Hepatocyte (in vitro differentiated cells): Measurements from ENCODE around the gene PRKAG2. TPM values are rescaled to one million over a fixed set of nuclear protein-coding genes. Genes with fewer than 3 reads are reported as not detected.

ENCODE experiments used
- DNase-seq: peaks from one replicate; pipeline ENCODE4 v3.0.0-alpha.2; 2016; ENCODE audit warnings: low spot score
- H2AFZ ChIP-seq: fragments of 200-600 bp; sonication (generic); 2 replicates; pipeline ENCODE4 v1.6.0; 2016; ENCODE audit warnings: antibody characterized with exemption, mild to moderate bottlenecking
- H3K27ac ChIP-seq: fragments of 200-600 bp; sonication (generic); 2 replicates; pipeline ENCODE4 v1.5.1; 2016; ENCODE audit warnings: mild to moderate bottlenecking
- H3K27me3 ChIP-seq: fragments of 200-600 bp; sonication (generic); 2 replicates; pipeline ENCODE4 v1.6.1; 2016
- H3K36me3 ChIP-seq: fragments of 200-600 bp; sonication (generic); replicated peaks from 2 replicates; pipeline ENCODE4 v1.5.1; 2016; ENCODE audit warnings: low read depth; ENCODE audit not compliant: insufficient read depth
- H3K4me1 ChIP-seq: fragments of 200-600 bp; sonication (generic); 2 replicates; pipeline ENCODE4 v1.5.1; 2016; ENCODE audit warnings: mild to moderate bottlenecking, moderate library complexity; ENCODE audit not compliant: insufficient read depth
- H3K4me2 ChIP-seq: fragments of 200-600 bp; sonication (generic); 2 replicates; pipeline ENCODE4 v1.6.0; 2016
- H3K4me3 ChIP-seq: fragments of 200-600 bp; sonication (generic); 2 replicates; pipeline ENCODE4 v1.5.1; 2016; ENCODE audit warnings: mild to moderate bottlenecking
- H3K79me2 ChIP-seq: fragments of 200-600 bp; sonication (generic); 2 replicates; pipeline ENCODE4 v1.6.0; 2017; ENCODE audit warnings: mild to moderate bottlenecking
- H3K9me2 ChIP-seq: fragments of 200-600 bp; sonication (generic); replicated peaks from 2 replicates; pipeline ENCODE4 v1.6.0; 2017; ENCODE audit warnings: mild to moderate bottlenecking; ENCODE audit not compliant: insufficient read depth
- H3K9me3 ChIP-seq: fragments of 200-600 bp; sonication (generic); 2 replicates; pipeline ENCODE4 v1.5.1; 2016; ENCODE audit warnings: low read depth, mild to moderate bottlenecking
- H4K20me1 ChIP-seq: fragments of 200-600 bp; sonication (generic); 2 replicates; pipeline ENCODE4 v1.6.0; 2016; ENCODE audit warnings: mild to moderate bottlenecking; ENCODE audit not compliant: insufficient read depth, poor library complexity, severe bottlenecking
- EZH2 ChIP-seq: fragments of 200-600 bp; sonication (generic); IDR thresholded peaks from 2 replicates; pipeline ENCODE4 v1.6.1; 2016; ENCODE audit warnings: antibody characterized with exemption, mild to moderate bottlenecking, borderline replicate concordance
- EZH2phosphoT487 ChIP-seq: fragments of 200-600 bp; sonication (generic); IDR thresholded peaks from one replicate; pipeline ENCODE4 v1.6.1; 2018; ENCODE audit warnings: antibody characterized with exemption, mild to moderate bottlenecking, low read depth, moderate library complexity; ENCODE audit not compliant: unreplicated experiment, severe bottlenecking
- WGBS: methylation state at CpG from one replicate; pipeline ENCODE4 v1.1.6; 2016; ENCODE audit warnings: low lambda C conversion rate; ENCODE audit errors: missing lambda C conversion rate; 5-methylcytosine and 5-hydroxymethylcytosine counted together
- polyA plus RNA-seq: library from polyadenylated mRNA; unstranded; fragments of >200 nt; fragmentation: Nextera tagmentation; extraction: Ambion mirVana; gene quantifications from 2 replicates; pipeline ENCODE4 v1.2.1, GENCODE V29; 2016
- total RNA-seq: library from RNA; depleted of rRNA; stranded (reverse); fragments of >200 nt; gene quantifications from 2 replicates; pipeline ENCODE4 v1.2.3, GENCODE V29; 2014
- TF ChIP-seq, protein P1 (sequence below): fragments of 200-600 bp; sonication (generic); IDR thresholded peaks from 2 replicates; pipeline ENCODE4 v1.5.1; 2016; ENCODE audit warnings: antibody characterized with exemption, mild to moderate bottlenecking; ENCODE audit not compliant: poor library complexity

The PRKAG2 gene
- total and polyA plus RNA-seq, 2 experiments from 2014 or later, result 17.8 to 23.4 TPM

DNA sequence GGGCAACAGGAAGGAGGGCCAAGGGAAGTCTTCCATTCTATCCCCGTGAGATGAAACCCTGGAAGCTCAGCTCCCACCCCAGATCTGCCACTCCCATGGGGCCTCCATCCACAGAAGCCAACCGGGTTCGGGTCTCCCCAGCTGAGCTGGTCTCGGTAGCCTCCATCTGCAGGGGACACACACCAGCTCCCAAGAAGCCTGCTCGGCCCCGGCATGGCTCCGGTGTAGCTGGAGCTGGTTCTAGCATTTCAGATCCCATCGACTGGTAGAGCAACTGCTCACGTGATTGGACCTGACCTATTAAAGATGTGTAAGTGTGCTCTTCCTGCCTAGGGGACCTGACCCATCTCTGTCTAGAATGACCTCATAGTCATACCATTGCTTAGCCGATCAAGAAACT lies 138.0 kb downstream of the PRKAG2 start:
- Histone ChIP-seq H3K9me3 (no peaks in the 10 kb centered on the region), H3K79me2 (no peaks in the 10 kb centered on the region), H3K4me3 (no peak overlapping the region), H3K9me2 (no peaks in the 10 kb centered on the region), H3K4me2 (no peak overlapping the region), H3K27ac (no peak overlapping the region), H4K20me1 (no peaks in the 10 kb centered on the region), H3K36me3 (no peaks in the 10 kb centered on the region), H3K4me1 (peaks cover 12% of the 10 kb centered on the region), H2AFZ (no peak overlapping the region), H3K27me3 (no peaks in the 10 kb centered on the region)
- WGBS, result 96% methylated on average over 10 of the region's 10 CpGs
- DNase-seq, result no peak
- TF ChIP-seq, protein P1, sequence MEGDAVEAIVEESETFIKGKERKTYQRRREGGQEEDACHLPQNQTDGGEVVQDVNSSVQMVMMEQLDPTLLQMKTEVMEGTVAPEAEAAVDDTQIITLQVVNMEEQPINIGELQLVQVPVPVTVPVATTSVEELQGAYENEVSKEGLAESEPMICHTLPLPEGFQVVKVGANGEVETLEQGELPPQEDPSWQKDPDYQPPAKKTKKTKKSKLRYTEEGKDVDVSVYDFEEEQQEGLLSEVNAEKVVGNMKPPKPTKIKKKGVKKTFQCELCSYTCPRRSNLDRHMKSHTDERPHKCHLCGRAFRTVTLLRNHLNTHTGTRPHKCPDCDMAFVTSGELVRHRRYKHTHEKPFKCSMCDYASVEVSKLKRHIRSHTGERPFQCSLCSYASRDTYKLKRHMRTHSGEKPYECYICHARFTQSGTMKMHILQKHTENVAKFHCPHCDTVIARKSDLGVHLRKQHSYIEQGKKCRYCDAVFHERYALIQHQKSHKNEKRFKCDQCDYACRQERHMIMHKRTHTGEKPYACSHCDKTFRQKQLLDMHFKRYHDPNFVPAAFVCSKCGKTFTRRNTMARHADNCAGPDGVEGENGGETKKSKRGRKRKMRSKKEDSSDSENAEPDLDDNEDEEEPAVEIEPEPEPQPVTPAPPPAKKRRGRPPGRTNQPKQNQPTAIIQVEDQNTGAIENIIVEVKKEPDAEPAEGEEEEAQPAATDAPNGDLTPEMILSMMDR, result no peak
- TF ChIP-seq EZH2phosphoT487 (no peak), EZH2 (no peak)

DNA sequence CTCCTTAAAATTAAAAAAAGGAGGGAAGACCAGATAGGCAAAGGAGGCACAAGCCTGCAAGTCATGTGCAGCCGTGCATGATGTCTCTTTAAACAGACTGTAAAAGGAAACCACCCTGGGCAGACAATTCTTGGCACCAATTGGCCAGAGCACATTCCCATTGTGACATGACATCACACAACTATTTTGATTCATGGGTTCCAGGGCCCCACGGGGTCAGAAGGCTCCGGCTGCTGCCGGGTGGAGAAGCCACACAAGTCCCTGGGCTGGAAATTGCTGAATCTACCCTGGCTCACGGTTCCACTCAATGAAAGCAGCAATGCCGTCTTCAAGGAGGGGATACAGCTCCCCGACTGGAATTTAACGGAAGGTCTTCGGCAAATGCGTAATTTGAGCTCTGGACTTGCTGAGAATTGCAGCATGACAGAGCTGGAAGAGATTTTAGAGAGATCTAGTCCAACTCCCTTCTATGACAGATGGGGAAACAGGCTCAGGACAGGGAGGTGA lies 140.5 kb downstream of the PRKAG2 start:
- TF ChIP-seq EZH2, result no peak
- TF ChIP-seq, protein P1, result no peak
- TF ChIP-seq EZH2phosphoT487, result no peak
- DNase-seq, result peak; percentile 82
- no peak overlapping the region for H3K4me3 ChIP-seq
- H3K27me3 ChIP-seq, result no peaks in the 10 kb centered on the region
- 21% methylated on average over 10 of the region's 10 CpGs for WGBS
- peak overlapping the region; percentile 60 for H3K4me2 ChIP-seq
- H2AFZ ChIP-seq, result no peak overlapping the region
- H3K79me2 ChIP-seq, result no peaks in the 10 kb centered on the region
- H4K20me1 ChIP-seq, result no peaks in the 10 kb centered on the region
- H3K36me3 ChIP-seq, result no peaks in the 10 kb centered on the region
- H3K27ac ChIP-seq, result peak overlapping the region; percentile 29
- no peaks in the 10 kb centered on the region for H3K9me3 ChIP-seq
- no peaks in the 10 kb centered on the region for H3K9me2 ChIP-seq
- peaks cover 6% of the 10 kb centered on the region for H3K4me1 ChIP-seq

DNA sequence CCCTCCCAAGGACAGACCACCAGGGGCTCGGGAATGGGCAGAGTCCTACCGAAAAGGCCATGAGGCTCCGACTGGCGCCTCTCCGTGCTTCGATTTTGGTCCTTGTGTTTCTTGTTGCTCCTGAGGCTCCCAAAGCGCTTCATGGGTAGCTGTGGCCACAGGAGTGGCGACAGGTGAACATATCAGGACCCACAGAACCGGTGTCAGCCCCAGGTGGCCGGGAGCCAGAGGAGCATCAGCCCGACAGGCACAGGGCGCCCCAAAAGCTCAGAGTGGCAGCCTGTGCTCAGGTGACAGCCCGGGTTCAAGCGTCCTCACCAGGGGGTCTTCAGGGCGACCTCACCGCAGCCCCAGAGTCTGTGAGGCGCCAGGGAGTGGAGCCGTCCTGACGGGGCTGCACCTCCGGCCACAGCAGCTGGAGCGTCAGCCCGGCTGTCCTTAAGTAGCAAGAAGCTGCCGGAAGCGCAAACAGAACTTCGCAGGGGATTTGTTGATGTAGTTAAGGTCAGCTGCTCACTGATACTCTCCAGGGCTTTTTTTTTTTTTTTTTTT lies 141.0 kb downstream of the PRKAG2 start:
- no peaks in the 10 kb centered on the region for H3K79me2 ChIP-seq
- no peak overlapping the region for H2AFZ ChIP-seq
- DNase-seq, result no peak
- no peaks in the 10 kb centered on the region for H3K27me3 ChIP-seq
- H3K4me2 ChIP-seq, result peak overlapping the region; percentile 60
- TF ChIP-seq EZH2phosphoT487 (no peak), EZH2 (no peak)
- TF ChIP-seq, protein P1, result no peak
- no peak overlapping the region for H3K4me3 ChIP-seq
- H3K9me2 ChIP-seq, result no peaks in the 10 kb centered on the region
- no peaks in the 10 kb centered on the region for H3K36me3 ChIP-seq
- peak overlapping the region; percentile 16 for H3K27ac ChIP-seq
- peaks cover 6% of the 10 kb centered on the region for H3K4me1 ChIP-seq
- no peaks in the 10 kb centered on the region for H3K9me3 ChIP-seq
- H4K20me1 ChIP-seq, result no peaks in the 10 kb centered on the region
- 46% methylated on average over 25 of the region's 25 CpGs for WGBS
